Panc1 (cell line): ENCODE results near the gene NCKAP5. TPM values are rescaled to one million over a fixed set of nuclear protein-coding genes. Genes with fewer than 3 reads are reported as not detected.

Experiments
- ATAC-seq: fragments of 200-7000 bp; cut with Tn5 transposase; 2 replicates; pipeline ENCODE4 v1.9.1; 2020; ENCODE audit warnings: mild to moderate bottlenecking, moderate library complexity
- BruUV-seq: library from RNA; stranded (reverse); fragments of 400-500 nt; replicated peaks from 2 replicates; lab custom pipeline; 2021; lab: Mats Ljungman, UMichigan
- CTCF ChIA-PET: fragments of 300-600 bp; sonication (Branson Sonifier 250); formaldehyde crosslinking; loops from one replicate; lab custom pipeline; 2022; ENCODE audit warnings: antibody characterized with exemption; lab: Charles Lee
- POLR2A ChIA-PET: fragments of 300-600 bp; sonication (Branson Sonifier 250); formaldehyde crosslinking; loops from one replicate; lab custom pipeline; 2022; ENCODE audit warnings: antibody characterized with exemption; lab: Charles Lee
- DNase-seq: peaks from one replicate; pipeline ENCODE4 v3.0.0-alpha.2; 2010; ENCODE audit warnings: low read depth, low spot score
- H3K27ac ChIP-seq: 2 replicates; pipeline ENCODE4 v1.5.1; 2011; ENCODE audit warnings: mild to moderate bottlenecking, low read length, inconsistent platforms
- H3K27me3 ChIP-seq: fragments of 200-500 bp; sonication (Bioruptor generic); 2 replicates; pipeline ENCODE4 v1.6.0; 2014; ENCODE audit warnings: low read length, inconsistent platforms; ENCODE audit not compliant: control insufficient read depth, insufficient read depth
- H3K36me3 ChIP-seq: fragments of 200-500 bp; sonication (Bioruptor generic); 2 replicates; pipeline ENCODE4 v1.5.1; 2014; ENCODE audit warnings: inconsistent platforms, mild to moderate bottlenecking, low read length, moderate library complexity; ENCODE audit not compliant: control insufficient read depth, insufficient read depth
- H3K4me1 ChIP-seq: 2 replicates; pipeline ENCODE4 v1.5.1; 2011; ENCODE audit warnings: inconsistent platforms, mild to moderate bottlenecking, low read length, moderate library complexity; ENCODE audit not compliant: control insufficient read depth, insufficient read depth
- H3K4me3 ChIP-seq, 2 experiments: 2 replicates each; pipeline ENCODE4 v1.5.1; 2011 to 2012; ENCODE audit warnings: low read depth in 2 of 2, low read length in 2 of 2, mild to moderate bottlenecking in 2 of 2, inconsistent platforms in 1 of 2, moderate library complexity in 1 of 2
- H3K9me3 ChIP-seq: fragments of 200-500 bp; sonication (Bioruptor generic); 2 replicates; pipeline ENCODE4 v1.5.1; 2014; ENCODE audit warnings: low read depth, mild to moderate bottlenecking, inconsistent platforms, low read length, moderate library complexity; ENCODE audit not compliant: control insufficient read depth, insufficient read depth
- CTCF ChIP-seq: fragments of 450-650 bp; IDR thresholded peaks from 2 replicates; pipeline ENCODE4 v1.5.1; 2017; ENCODE audit warnings: mild to moderate bottlenecking
- POLR2AphosphoS5 ChIP-seq: IDR thresholded peaks from 2 replicates; pipeline ENCODE4 v1.6.1; 2012; ENCODE audit warnings: mild to moderate bottlenecking, low read depth, low read length, moderate library complexity
- REST ChIP-seq, 2 experiments: IDR thresholded peaks; 2 replicates each; pipeline ENCODE4 v1.6.1; 2011 to 2012; ENCODE audit warnings: low read depth in 2 of 2, control low read depth in 1 of 2, low read length in 1 of 2, mild to moderate bottlenecking in 1 of 2, moderate library complexity in 1 of 2; ENCODE audit not compliant: insufficient read depth in 1 of 2
- SIN3A ChIP-seq: IDR thresholded peaks from 2 replicates; pipeline ENCODE4 v1.6.1; 2012; ENCODE audit warnings: low read depth, mild to moderate bottlenecking, low read length, moderate library complexity, borderline replicate concordance; ENCODE audit not compliant: insufficient read depth
- TCF7L2 ChIP-seq: IDR thresholded peaks from 2 replicates; pipeline ENCODE4 v1.6.1; 2011; ENCODE audit warnings: mild to moderate bottlenecking, low read depth, low read length, inconsistent platforms
- in situ Hi-C: cut with HindIII; loops from 2 replicates; pipeline ENCODE4 v1.10.0; 2016; ENCODE audit warnings: low sequenced_read_pairs, low pct_unique_long_range_greater_than_20kb
- intact Hi-C: fragments of 100-400 bp; cut with micrococcal nuclease; formaldehyde crosslinking; loops from one replicate; pipeline ENCODE4 v1.10.0; 2022; ENCODE audit not compliant: unreplicated experiment
- total RNA-seq: library from RNA; stranded (reverse); gene quantifications from one replicate; pipeline ENCODE4 v1.2.1, GENCODE V29; 2021; ENCODE audit not compliant: unreplicated experiment

The NCKAP5 gene
- total RNA-seq, 1 experiment from 2014 or later = 0.10 TPM

GRCh38 chr2:133360882-133361281 lies 207.4 kb downstream of the NCKAP5 start:
- intact Hi-C loops = no loop called here
- TF ChIP-seq POLR2AphosphoS5 (no peak), TCF7L2 (no peak), REST (IDR thresholded peaks at IDR 0.05; ENCODE audit: insufficient read depth in 1 of 2, low read depth in 2 of 2, low read length in 1 of 2) (no peak), SIN3A (no peak), CTCF (no peak)
- Histone ChIP-seq H3K4me1 (no peaks in the 10 kb centered on the region), H3K27me3 (no peaks in the 10 kb centered on the region), H3K4me3 (no peak overlapping the region), H3K27ac (no peak overlapping the region), H3K36me3 (no peaks in the 10 kb centered on the region), H3K9me3 (no peaks in the 10 kb centered on the region)
- ChIA-PET POLR2A (no interaction called here), CTCF (no interaction called here)
- DNase-seq (no peak), ATAC-seq (no peak)
- in situ Hi-C loops = no loop called here
- BruUV-seq = no TSS peak

GRCh38 chr2:133360190-133360589 lies 208.1 kb downstream of the NCKAP5 start:
- ATAC-seq = no peak
- no peaks in the 10 kb centered on the region for H3K27me3 ChIP-seq
- CTCF ChIA-PET = no interaction called here
- in situ Hi-C loops = no loop called here
- H3K4me3 ChIP-seq = no peak overlapping the region
- no peaks in the 10 kb centered on the region for H3K4me1 ChIP-seq
- no peaks in the 10 kb centered on the region for H3K36me3 ChIP-seq
- no peak for DNase-seq
- TF ChIP-seq SIN3A (no peak), TCF7L2 (no peak), POLR2AphosphoS5 (no peak), REST (IDR thresholded peaks at IDR 0.05; ENCODE audit: insufficient read depth in 1 of 2, low read depth in 2 of 2, low read length in 1 of 2) (no peak), CTCF (no peak)
- BruUV-seq = no TSS peak
- intact Hi-C loops = no loop called here
- no peak overlapping the region for H3K27ac ChIP-seq
- no peaks in the 10 kb centered on the region for H3K9me3 ChIP-seq
- POLR2A ChIA-PET = no interaction called here
